Activated CD8-positive, alpha-beta memory T cell treated with anti-CD3 and anti-CD28 coated beads for 48 hours (primary cell): Measurements from ENCODE around the gene MYH4.

Source experiments
- DNase-seq, 3 experiments: peaks; one replicate each; pipeline ENCODE4 v3.0.0-alpha.2; 2020; ENCODE audit warnings: low read depth in 2 of 3, low spot score in 2 of 3

MYH4 gene

DNA sequence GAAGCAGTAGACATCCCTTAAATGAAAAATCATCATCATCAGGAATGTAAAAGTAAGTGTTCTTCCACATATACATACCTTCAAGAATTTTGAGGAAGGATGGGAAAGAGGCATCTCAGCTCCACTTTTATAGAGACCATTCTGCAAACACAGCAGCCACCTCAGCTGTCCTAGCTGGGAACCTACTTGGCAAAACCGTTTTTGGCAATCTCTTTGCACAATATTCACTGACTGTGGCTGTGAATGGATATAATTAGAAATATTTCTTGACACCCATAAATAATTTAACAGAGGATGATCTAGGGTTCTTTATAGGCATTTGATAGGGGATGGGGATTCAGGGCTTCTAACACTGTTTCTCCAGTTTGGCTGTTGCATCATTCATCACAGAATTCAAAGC lies at the start of gene MYH4:
TSS of gene MYH4 (minus strand) at position 101 of the 400 bp plus-strand sequence. CDS start 2,814 bp downstream, outside the sequence.
- no peak for DNase-seq

DNA sequence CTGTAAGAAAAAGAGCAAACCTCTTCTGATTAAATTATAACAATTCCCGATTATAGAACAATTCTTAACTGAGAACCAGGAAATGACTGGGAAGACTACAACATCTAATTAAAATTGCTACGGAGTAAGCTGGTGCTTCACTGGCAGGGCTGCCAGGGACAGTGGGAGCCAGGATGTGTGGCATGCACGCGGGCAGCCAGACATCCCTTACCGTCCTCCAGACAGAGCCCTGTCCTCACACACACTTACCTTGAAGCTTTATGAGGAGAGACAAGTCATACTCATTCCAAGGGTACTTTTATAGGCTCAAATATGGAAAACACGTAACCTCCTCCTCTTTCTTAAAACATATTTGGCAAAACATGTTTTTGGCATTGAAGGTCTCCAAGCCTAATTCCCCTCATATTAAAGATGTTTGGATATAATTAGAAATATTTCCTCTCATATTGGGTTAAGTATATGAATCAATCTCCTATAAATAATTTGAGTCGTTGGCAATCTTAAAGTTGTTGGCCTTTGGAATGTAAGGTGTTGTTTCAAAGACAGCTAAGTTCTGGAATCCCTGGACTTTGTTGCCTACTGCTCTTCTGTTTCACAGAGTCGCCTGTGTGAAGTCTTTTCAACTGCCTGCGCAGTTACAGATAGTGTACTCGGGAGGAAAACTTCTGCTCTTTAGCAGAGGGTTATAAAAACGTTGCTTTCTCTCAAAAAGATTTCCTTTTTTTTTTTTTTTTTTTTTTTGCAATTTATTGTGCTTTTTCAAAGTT lies 49.1 kb upstream of the MYH4 start, which contains the start of gene MYH1:
TSS of gene MYH1 (minus strand) at position 272 of the 767 bp plus-strand sequence. CDS start 1,900 bp downstream, outside the sequence.
- no peak for DNase-seq

DNA sequence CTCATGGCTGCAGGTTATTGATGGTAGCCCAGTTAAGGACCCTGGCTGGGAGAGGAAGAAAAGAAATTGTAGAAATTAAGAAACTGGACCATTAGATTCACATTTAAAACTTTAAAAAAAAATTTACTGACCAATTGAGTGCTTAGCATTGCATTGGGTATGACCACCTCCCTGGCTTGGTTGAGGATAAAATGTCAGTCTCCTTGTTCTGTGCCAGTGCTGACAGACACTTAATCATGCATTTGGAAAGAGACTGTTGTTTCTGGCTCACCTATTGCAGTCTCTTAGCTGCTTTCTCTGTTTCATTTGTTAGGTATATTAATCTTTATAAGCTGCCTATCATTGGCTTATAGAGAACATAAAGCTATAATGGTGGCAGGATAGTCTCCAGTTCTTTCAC lies 47.3 kb upstream of the MYH4 start:
- DNase-seq: no peak

- no peak for DNase-seq
Observed at GRCh38 chr17:10516065-10516464, 46.7 kb upstream of the MYH4 start.

DNA sequence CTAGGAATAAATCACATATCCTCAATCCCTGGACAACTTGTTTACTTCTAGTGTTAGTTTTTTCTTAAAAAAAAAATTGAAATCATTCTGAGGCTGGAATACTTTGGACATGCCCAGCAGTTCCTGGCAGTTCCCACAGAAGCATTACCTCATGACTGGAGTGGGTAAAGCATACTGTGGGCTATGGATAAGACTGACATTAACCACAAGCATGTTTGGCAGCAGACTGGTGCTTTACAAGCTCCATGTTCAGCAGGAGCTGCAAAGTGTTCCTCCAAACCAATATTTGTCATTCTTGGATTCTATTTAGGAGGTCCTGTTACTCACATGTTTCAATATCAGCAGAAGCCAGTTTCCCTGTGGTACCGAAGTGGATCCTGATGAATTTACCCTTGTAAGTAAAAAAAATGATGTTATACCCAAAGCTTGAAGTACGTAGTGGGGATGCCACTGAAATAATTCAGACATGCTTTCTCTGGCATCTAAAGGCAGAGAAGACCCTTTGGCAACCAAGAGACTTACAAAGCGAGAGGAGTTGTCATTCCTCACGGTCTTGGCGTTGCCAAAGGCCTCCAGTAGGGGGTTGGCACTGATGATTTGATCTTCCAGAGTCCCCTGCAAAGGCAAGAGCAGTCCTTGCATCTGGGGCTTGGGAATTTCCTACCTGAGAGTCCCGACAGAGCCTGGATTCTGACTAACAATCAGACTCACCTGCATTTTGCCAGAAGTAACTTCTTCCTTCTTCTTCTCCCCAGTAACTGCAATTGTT lies 44.1 kb upstream of the MYH4 start:
- no peak for DNase-seq

- no peak for DNase-seq
Observed at GRCh38 chr17:10512856-10513255, 43.5 kb upstream of the MYH4 start.

DNA sequence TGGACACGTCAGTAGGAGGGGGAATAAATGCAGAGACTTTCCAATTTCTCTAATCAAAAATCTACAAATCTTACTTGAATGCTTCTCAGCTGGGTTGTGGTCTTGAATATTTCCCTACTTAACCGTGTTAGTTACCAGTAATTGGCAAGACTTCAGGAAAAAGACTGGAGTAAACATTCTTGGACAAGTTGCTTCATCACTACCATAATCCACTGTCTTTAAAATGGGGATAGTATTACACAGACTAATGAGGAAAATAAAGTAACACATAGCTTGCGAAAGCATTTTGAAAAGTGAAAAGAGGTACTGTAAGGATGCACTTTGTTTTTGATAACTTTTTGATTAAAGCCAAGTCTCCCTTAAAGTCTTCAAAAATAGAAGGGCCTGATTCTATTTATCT lies 30.6 kb upstream of the MYH4 start:
- no peak for DNase-seq

DNA sequence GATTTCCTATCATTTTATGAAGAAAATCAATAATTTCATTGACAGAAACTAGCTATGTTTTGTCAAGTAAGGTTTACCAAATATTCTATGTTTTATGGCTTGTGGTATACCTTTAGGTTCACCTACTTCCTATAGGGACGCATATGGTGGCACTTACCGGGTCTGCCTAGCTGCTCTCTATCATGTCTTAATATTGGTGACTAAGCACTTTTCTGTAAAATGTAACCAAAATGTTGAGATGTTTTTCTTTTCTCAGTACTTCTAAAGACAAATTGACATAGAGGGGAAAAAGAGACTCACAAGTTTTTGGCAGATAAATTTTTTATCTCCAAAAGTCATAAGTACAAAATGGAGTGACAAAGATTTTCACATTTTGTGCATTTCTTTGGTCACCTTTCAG lies 22.6 kb upstream of the MYH4 start:
- DNase-seq: no peak

GRCh38 chr17:10482252-10482651 lies 12.9 kb upstream of the MYH4 start:
- no peak for DNase-seq

DNA sequence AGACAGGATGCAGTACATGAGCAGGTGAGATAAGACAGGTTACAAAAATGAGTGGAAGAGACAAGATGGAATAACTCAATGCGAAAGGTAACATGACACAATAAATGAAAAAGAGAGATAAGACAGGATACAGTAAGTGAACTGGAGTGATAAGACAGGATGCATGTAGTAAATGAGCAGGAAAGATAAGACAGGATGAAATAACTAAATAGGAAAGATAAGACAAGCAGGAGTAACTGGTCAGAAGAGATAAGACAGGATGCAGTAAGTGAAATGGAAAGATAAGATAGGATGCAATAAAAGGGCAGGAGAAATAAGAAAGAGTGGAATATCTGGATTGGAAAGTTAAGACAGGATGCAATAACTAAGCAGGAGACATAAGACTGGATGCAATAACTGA lies 8.3 kb upstream of the MYH4 start:
- DNase-seq: no peak

- DNase-seq: no peak
Observed at GRCh38 chr17:10474536-10474935, 5.2 kb upstream of the MYH4 start.

DNA sequence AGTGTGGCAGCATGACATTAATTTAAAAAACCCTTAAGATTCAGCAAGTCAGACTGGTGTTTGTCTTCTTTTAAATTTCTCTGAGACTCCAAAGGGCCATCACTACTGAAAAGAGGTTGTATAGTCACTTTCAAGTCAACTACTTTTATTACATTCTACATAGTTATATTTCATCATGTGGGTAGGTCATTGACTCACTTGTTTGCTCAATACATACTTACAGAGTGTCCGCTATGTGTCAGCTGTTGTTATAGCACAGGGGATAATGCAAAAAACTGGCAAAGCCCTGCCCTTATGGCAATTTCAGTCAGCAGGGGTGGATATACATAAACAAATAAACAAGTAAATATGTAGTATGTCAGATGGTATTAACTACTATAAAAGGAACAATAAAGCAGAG lies 2.5 kb upstream of the MYH4 start:
- no peak for DNase-seq

GRCh38 chr17:10463402-10463801 lies 6.0 kb downstream of the MYH4 start:
- no peak for DNase-seq

DNA sequence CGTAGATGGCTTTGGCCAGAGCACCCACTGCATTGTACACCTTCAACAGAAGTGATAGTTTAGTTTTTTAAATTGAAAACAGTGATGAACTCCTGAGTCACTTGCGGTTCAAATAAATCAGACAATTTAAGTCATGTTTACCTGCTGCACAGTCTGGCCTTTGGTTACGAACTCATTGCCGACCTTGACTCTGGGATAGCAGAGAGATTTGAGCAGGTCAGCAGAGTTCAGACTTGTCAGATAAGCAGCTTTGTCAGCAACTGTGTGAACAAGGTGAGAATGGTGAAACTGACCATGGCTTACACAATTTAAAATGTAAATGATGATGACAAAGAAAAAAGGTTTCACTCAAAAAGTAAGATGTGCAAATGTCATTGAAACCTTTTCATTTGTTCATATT lies 9.3 kb downstream of the MYH4 start:
- no peak for DNase-seq

- no peak for DNase-seq
Observed at GRCh38 chr17:10458701-10459100, 10.7 kb downstream of the MYH4 start.

DNA sequence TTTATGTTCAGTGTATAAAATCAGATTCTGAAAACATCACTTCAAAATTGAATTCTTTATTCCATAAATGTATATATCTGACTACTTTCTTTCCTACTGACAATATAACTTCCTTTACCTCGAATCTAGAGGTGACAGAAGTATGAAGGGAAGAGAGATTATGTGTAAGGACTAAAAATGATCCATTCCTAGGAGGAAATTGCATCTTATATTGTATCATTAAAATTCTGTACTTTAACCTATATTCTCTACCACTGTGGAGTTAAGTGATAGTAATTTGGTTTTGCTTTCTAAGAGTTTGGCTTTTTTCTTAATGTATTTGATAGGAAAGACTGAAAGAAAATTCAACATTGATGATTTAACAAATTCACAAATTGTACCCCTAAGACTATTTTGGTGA lies 11.4 kb downstream of the MYH4 start:
- DNase-seq: no peak

- DNase-seq: no peak
Observed at GRCh38 chr17:10447026-10447931, 22.1 kb downstream of the MYH4 start.

DNA sequence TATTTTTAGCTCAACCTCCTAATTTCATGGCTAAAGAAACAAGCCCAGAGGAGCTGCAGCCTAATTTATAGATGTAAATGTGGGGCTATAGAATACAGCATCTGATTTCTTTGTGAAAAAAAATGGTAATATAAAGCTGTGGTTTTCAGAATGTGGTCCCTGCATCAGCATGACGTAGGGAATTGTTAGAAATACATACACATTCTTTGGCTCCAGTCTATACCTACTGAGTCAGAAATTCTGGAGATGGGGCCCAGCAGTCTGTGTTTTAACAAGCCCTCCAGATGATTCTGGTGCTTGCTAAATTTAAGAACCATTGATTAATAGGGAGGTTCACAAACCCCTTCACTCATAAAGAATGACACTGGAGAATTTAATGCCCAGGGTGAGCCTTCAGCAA lies 29.5 kb downstream of the MYH4 start:
- no peak for DNase-seq

- no peak for DNase-seq
Observed at GRCh38 chr17:10435096-10435495, 34.3 kb downstream of the MYH4 start.

- no peak for DNase-seq
Observed at GRCh38 chr17:10429421-10430045, 39.8 kb downstream of the MYH4 start.

- no peak for DNase-seq
Observed at GRCh38 chr17:10428781-10429180, 40.6 kb downstream of the MYH4 start.
